Spleen (tissue), 7 donors: ENCODE results near the gene C16orf95.

Source experiments
- POLR2A ChIP-seq, 3 donors: fragments of 450-650 bp; IDR thresholded peaks; one replicate each; pipeline ENCODE4 v1.5.1; 2017; ENCODE audit warnings: antibody characterized with exemption in 3 of 3, mild to moderate bottlenecking in 1 of 3
- POLR2AphosphoS5 ChIP-seq, 3 donors: sonication (generic); formaldehyde crosslinking; IDR thresholded peaks; one replicate each; pipeline ENCODE4 v1.5.1; 2017; ENCODE audit warnings: antibody characterized with exemption in 3 of 3
- TF ChIP-seq, protein P1 (sequence below), 11 experiments: fragments of 200-600 bp in 7 of 11; fragments of 450-650 bp in 4 of 11; sonication (generic) in 4 of 11; IDR thresholded peaks in 8 of 11; conservative IDR thresholded peaks in 3 of 11; 1 replicate in 7 of 11; 2 replicates in 4 of 11; pipeline versions ENCODE4 v1.4.0 to v1.8.0; 2016 to 2021; ENCODE audit warnings: antibody characterized with exemption in 11 of 11, inconsistent platforms in 4 of 11, mild to moderate bottlenecking in 1 of 11
- donor health status: DM: no; HTN: no; CAD: no; lungs with moderate emphysema.
- donor health status: DM: no; HTN: no; CAD: no.
- donor health status: DM: no; HTN: no; CAD: no.

DNA sequence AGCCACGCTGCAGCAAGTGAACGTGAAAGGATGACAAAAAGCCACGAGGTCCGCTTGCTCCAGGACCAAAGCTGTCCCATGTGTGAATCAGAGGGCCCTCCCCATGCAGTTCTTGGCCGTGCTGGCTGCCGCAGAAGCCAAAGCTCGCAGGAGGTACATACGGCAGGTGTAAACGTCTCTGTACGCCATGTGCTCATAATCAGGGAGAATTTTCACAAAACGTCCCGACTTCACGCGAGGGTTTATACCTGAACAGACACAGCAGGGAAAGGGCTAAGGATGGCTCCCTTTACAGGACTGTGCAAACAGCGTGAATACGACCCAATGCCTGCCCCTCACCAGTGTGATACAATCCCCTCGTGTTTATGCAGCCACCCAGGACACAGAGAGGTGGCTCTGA is 41.1 kb upstream of the C16orf95 start:
- no peak for TF ChIP-seq POLR2AphosphoS5 (IDR thresholded peaks at IDR 0.05)
- TF ChIP-seq, protein P1, sequence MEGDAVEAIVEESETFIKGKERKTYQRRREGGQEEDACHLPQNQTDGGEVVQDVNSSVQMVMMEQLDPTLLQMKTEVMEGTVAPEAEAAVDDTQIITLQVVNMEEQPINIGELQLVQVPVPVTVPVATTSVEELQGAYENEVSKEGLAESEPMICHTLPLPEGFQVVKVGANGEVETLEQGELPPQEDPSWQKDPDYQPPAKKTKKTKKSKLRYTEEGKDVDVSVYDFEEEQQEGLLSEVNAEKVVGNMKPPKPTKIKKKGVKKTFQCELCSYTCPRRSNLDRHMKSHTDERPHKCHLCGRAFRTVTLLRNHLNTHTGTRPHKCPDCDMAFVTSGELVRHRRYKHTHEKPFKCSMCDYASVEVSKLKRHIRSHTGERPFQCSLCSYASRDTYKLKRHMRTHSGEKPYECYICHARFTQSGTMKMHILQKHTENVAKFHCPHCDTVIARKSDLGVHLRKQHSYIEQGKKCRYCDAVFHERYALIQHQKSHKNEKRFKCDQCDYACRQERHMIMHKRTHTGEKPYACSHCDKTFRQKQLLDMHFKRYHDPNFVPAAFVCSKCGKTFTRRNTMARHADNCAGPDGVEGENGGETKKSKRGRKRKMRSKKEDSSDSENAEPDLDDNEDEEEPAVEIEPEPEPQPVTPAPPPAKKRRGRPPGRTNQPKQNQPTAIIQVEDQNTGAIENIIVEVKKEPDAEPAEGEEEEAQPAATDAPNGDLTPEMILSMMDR (IDR thresholded peaks at IDR 0.05 in 8 of 11, conservative IDR thresholded peaks at IDR 0.05 in 3 of 11) = no peak
- no peak for TF ChIP-seq POLR2A (IDR thresholded peaks at IDR 0.05)
